ENCODE results near the gene MED20. TPM values are rescaled to one million over a fixed set of nuclear protein-coding genes. Genes with fewer than 3 reads are reported as not detected.

MED20 gene
- total RNA-seq, 1 donor from 2014 or later = 24.3 TPM

- H3K27ac Mint-ChIP-seq (ENCODE audit: unreplicated experiment) = no peak overlapping the region
- no peak for DNase-seq (ENCODE audit: extremely low spot score, unreplicated experiment)
- peaks cover 10% of the 10 kb centered on the region for H3K36me3 Mint-ChIP-seq (ENCODE audit: unreplicated experiment)
- H3K9me3 Mint-ChIP-seq (ENCODE audit: unreplicated experiment) = no peaks in the 10 kb centered on the region
- H3K4me1 Mint-ChIP-seq (ENCODE audit: unreplicated experiment) = peaks cover 27% of the 10 kb centered on the region
- no peak overlapping the region for H3K4me3 Mint-ChIP-seq (ENCODE audit: unreplicated experiment)
- no peaks in the 10 kb centered on the region for H3K27me3 Mint-ChIP-seq (ENCODE audit: unreplicated experiment)
- no peak for TF ChIP-seq CTCF (IDR thresholded peaks at IDR 0.05)
Measured at GRCh38 chr6:41966214-41966920, 45.4 kb upstream of the MED20 start.

GRCh38 chr6:41965429-41966213, 44.7 kb upstream of the MED20 start:
- H3K36me3 Mint-ChIP-seq (ENCODE audit: unreplicated experiment) = peaks cover 10% of the 10 kb centered on the region
- no peak overlapping the region for H3K27ac Mint-ChIP-seq (ENCODE audit: unreplicated experiment)
- H3K4me3 Mint-ChIP-seq (ENCODE audit: unreplicated experiment) = no peak overlapping the region
- no peak for DNase-seq (ENCODE audit: extremely low spot score, unreplicated experiment)
- no peaks in the 10 kb centered on the region for H3K9me3 Mint-ChIP-seq (ENCODE audit: unreplicated experiment)
- H3K4me1 Mint-ChIP-seq (ENCODE audit: unreplicated experiment) = peaks cover 21% of the 10 kb centered on the region
- H3K27me3 Mint-ChIP-seq (ENCODE audit: unreplicated experiment) = no peaks in the 10 kb centered on the region
- no peak for TF ChIP-seq CTCF (IDR thresholded peaks at IDR 0.05)

GRCh38 chr6:41964201-41964887, 43.4 kb upstream of the MED20 start:
- no peak overlapping the region for H3K4me3 Mint-ChIP-seq (ENCODE audit: unreplicated experiment)
- no peaks in the 10 kb centered on the region for H3K27me3 Mint-ChIP-seq (ENCODE audit: unreplicated experiment)
- no peak for TF ChIP-seq CTCF (IDR thresholded peaks at IDR 0.05)
- H3K27ac Mint-ChIP-seq (ENCODE audit: unreplicated experiment) = no peak overlapping the region
- H3K36me3 Mint-ChIP-seq (ENCODE audit: unreplicated experiment) = peaks cover 10% of the 10 kb centered on the region
- H3K9me3 Mint-ChIP-seq (ENCODE audit: unreplicated experiment) = no peaks in the 10 kb centered on the region
- no peak for DNase-seq (ENCODE audit: extremely low spot score, unreplicated experiment)
- peaks cover 15% of the 10 kb centered on the region for H3K4me1 Mint-ChIP-seq (ENCODE audit: unreplicated experiment)

GRCh38 chr6:41963371-41963770, 42.4 kb upstream of the MED20 start:
- no peak overlapping the region for H3K27ac Mint-ChIP-seq (ENCODE audit: unreplicated experiment)
- H3K4me3 Mint-ChIP-seq (ENCODE audit: unreplicated experiment) = no peak overlapping the region
- TF ChIP-seq CTCF (IDR thresholded peaks at IDR 0.05) = no peak
- H3K9me3 Mint-ChIP-seq (ENCODE audit: unreplicated experiment) = no peaks in the 10 kb centered on the region
- DNase-seq (ENCODE audit: extremely low spot score, unreplicated experiment) = no peak
- no peaks in the 10 kb centered on the region for H3K27me3 Mint-ChIP-seq (ENCODE audit: unreplicated experiment)
- peaks cover 13% of the 10 kb centered on the region for H3K36me3 Mint-ChIP-seq (ENCODE audit: unreplicated experiment)
- H3K4me1 Mint-ChIP-seq (ENCODE audit: unreplicated experiment) = peaks cover 15% of the 10 kb centered on the region

GRCh38 chr6:41960028-41960427, 39.1 kb upstream of the MED20 start:
- H3K4me1 Mint-ChIP-seq (ENCODE audit: unreplicated experiment) = no peaks in the 10 kb centered on the region
- no peak overlapping the region for H3K27ac Mint-ChIP-seq (ENCODE audit: unreplicated experiment)
- H3K9me3 Mint-ChIP-seq (ENCODE audit: unreplicated experiment) = no peaks in the 10 kb centered on the region
- no peak for DNase-seq (ENCODE audit: extremely low spot score, unreplicated experiment)
- TF ChIP-seq CTCF (IDR thresholded peaks at IDR 0.05) = no peak
- peaks cover 10% of the 10 kb centered on the region for H3K36me3 Mint-ChIP-seq (ENCODE audit: unreplicated experiment)
- H3K27me3 Mint-ChIP-seq (ENCODE audit: unreplicated experiment) = no peaks in the 10 kb centered on the region
- H3K4me3 Mint-ChIP-seq (ENCODE audit: unreplicated experiment) = no peak overlapping the region

Measured in osteocyte (in vitro differentiated cells).